B cell (primary cell): ENCODE measurements around the gene DGKQ. TPM values are rescaled to one million over a fixed set of nuclear protein-coding genes. Genes with fewer than 3 reads are reported as not detected.

Source experiments
- ATAC-seq: fragments of 200-7000 bp; cut with Tn5 transposase; one replicate; pipeline ENCODE4 v1.10.0; 2021; ENCODE audit warnings: low read depth, mild to moderate bottlenecking, moderate number of reproducible peaks, moderate library complexity
- CTCF ChIA-PET: fragments of 350-600 bp; sonication (Branson Sonifier 250); formaldehyde crosslinking; loops from one replicate; lab custom pipeline; 2021; ENCODE audit warnings: antibody characterized with exemption, inconsistent platforms; lab: Charles Lee
- POLR2A ChIA-PET: fragments of 350-600 bp; sonication (Branson Sonifier 250); formaldehyde crosslinking; loops from one replicate; lab custom pipeline; 2021; ENCODE audit warnings: antibody characterized with exemption; lab: Charles Lee
- DNase-seq: peaks from one replicate; pipeline ENCODE4 v3.0.0; 2013
- H2AFZ ChIP-seq: 2 replicates; pipeline ENCODE4 v1.6.1; 2012; ENCODE audit warnings: mild to moderate bottlenecking, low read depth, low read length; ENCODE audit not compliant: insufficient read depth, poor library complexity, severe bottlenecking
- H3K27ac ChIP-seq, 2 donors: 1 replicate in 1 of 2; 2 replicates in 1 of 2; pipeline ENCODE4 v1.5.1; 2012 to 2013; ENCODE audit warnings: low read length in 2 of 2, mild to moderate bottlenecking in 2 of 2, moderate library complexity in 1 of 2
- H3K27me3 ChIP-seq, 4 experiments: fragments of 200-600 bp in 1 of 4; sonication (generic) in 1 of 4; replicated peaks in 1 of 4; 1 replicate in 2 of 4; 2 replicates in 2 of 4; pipeline versions ENCODE4 v1.6.1 to v1.7.0; 2013 to 2016; ENCODE audit warnings: low read length in 3 of 4, mild to moderate bottlenecking in 2 of 4, mixed read lengths in 1 of 4, moderate library complexity in 1 of 4; ENCODE audit not compliant: insufficient read depth in 4 of 4, control insufficient read depth in 3 of 4; ENCODE audit errors: control extremely low read depth in 1 of 4
- H3K36me3 ChIP-seq, 2 experiments: replicated peaks in 1 of 2; 1 replicate in 1 of 2; 2 replicates in 1 of 2; pipeline versions ENCODE4 v1.6.1 to v1.7.1; 2013; ENCODE audit warnings: low read length in 1 of 2; ENCODE audit not compliant: insufficient read depth in 2 of 2, control insufficient read depth in 1 of 2; ENCODE audit errors: control extremely low read depth in 1 of 2, extremely low read depth in 1 of 2
- H3K4me1 ChIP-seq, 2 donors: fragments of 200-600 bp in 1 of 2; sonication (generic) in 1 of 2; 1 replicate in 1 of 2; 2 replicates in 1 of 2; pipeline versions ENCODE4 v1.5.1 to v1.6.1; 2013 to 2017; ENCODE audit warnings: low read length in 2 of 2; ENCODE audit not compliant: control insufficient read depth in 2 of 2, insufficient read depth in 2 of 2
- H3K4me2 ChIP-seq: replicated peaks from 2 replicates; pipeline ENCODE3; 2012; ENCODE audit warnings: mild to moderate bottlenecking, low read depth, low read length; ENCODE audit not compliant: poor library complexity, severe bottlenecking
- H3K4me3 ChIP-seq, 5 experiments: fragments of 200-600 bp in 1 of 5; sonication (generic) in 1 of 5; 1 replicate in 3 of 5; 2 replicates in 2 of 5; pipeline versions ENCODE4 v1.5.1 to v1.7.0; 2011 to 2016; ENCODE audit warnings: low read length in 4 of 5, mild to moderate bottlenecking in 4 of 5, low read depth in 2 of 5, control low read depth in 1 of 5, moderate library complexity in 1 of 5; ENCODE audit not compliant: insufficient read depth in 1 of 5; ENCODE audit errors: control extremely low read depth in 1 of 5, extremely low read depth in 1 of 5
- H3K79me2 ChIP-seq: fragments of 200-600 bp; sonication (generic); one replicate; pipeline ENCODE4 v1.6.0; 2016; ENCODE audit warnings: low read length; ENCODE audit not compliant: control insufficient read depth, insufficient read depth
- H3K9ac ChIP-seq: fragments of 200-600 bp; sonication (generic); 2 replicates; pipeline ENCODE4 v1.6.1; 2017; ENCODE audit warnings: mild to moderate bottlenecking, low read length, moderate library complexity
- H3K9me3 ChIP-seq, 3 donors: one replicate each; pipeline versions ENCODE4 v1.6.1 to v1.7.1; 2013; ENCODE audit warnings: low read length in 2 of 3; ENCODE audit not compliant: control insufficient read depth in 2 of 3, insufficient read depth in 1 of 3; ENCODE audit errors: control extremely low read depth in 1 of 3
- H4K20me1 ChIP-seq: 2 replicates; pipeline ENCODE4 v1.6.0; 2012; ENCODE audit warnings: mild to moderate bottlenecking, low read length; ENCODE audit not compliant: insufficient read depth, control insufficient read depth, poor library complexity, severe bottlenecking
- H3K27ac Mint-ChIP-seq: one replicate; pipeline ENCODE4 v1.8.0; 2021; ENCODE audit warnings: mixed read lengths
- H3K27me3 Mint-ChIP-seq: one replicate; pipeline ENCODE4 v1.8.0; 2021; ENCODE audit warnings: mixed read lengths
- H3K4me1 Mint-ChIP-seq: one replicate; pipeline ENCODE4 v1.8.0; 2021; ENCODE audit warnings: mixed read lengths
- H3K4me3 Mint-ChIP-seq: one replicate; pipeline ENCODE4 v1.8.0; 2021; ENCODE audit warnings: mixed read lengths
- H3K9me3 Mint-ChIP-seq: one replicate; pipeline ENCODE4 v1.8.0; 2022; ENCODE audit warnings: mixed read lengths; ENCODE audit not compliant: insufficient read depth
- EZH2 ChIP-seq: IDR thresholded peaks from 2 replicates; pipeline ENCODE4 v1.6.1; 2012; ENCODE audit warnings: borderline replicate concordance, low read depth, mild to moderate bottlenecking, moderate library complexity, low read length; ENCODE audit not compliant: insufficient read depth, poor library complexity, severe bottlenecking
- WGBS: methylation state at CpG from one replicate; pipeline ENCODE4 v1.1.5; 2013; ENCODE audit warnings: missing lambda C conversion rate; ENCODE audit not compliant: insufficient coverage; 5-methylcytosine and 5-hydroxymethylcytosine counted together
- intact Hi-C: fragments of 100-400 bp; cut with micrococcal nuclease; formaldehyde crosslinking; loops from one replicate; pipeline ENCODE4 v1.10.0; 2022
- polyA plus RNA-seq: library from polyadenylated mRNA; depleted of rRNA; stranded (reverse); fragments of >200 nt; gene quantifications from 2 replicates; pipeline ENCODE4 v1.2.3, GENCODE V29; 2012
- total RNA-seq, 2 donors: library from RNA; stranded (reverse); fragments of 120-200 nt in 1 of 2; gene quantifications; 1 replicate in 1 of 2; 2 replicates in 1 of 2; pipeline versions ENCODE4 v1.2.3 to v1.2.4, GENCODE V29; 2013 to 2022
- TF ChIP-seq, protein P1 (sequence below): fragments of 200-600 bp; IDR thresholded peaks from one replicate; pipeline ENCODE4 v1.8.0; 2022; ENCODE audit warnings: antibody characterized with exemption, mild to moderate bottlenecking

DGKQ gene
- total and polyA plus RNA-seq, 2 donors (not counting 1 experiment from before 2014, with no cell fraction given): 22.6 to 30.4 TPM

- WGBS: 90% methylated on average over 22 of the region's 29 CpGs
- Histone ChIP-seq H4K20me1 (no peaks in the 10 kb centered on the region), H3K9me3 (no peaks in the 10 kb centered on the region), H3K27ac (no peak overlapping the region), H3K27me3 (no peaks in the 10 kb centered on the region), H3K4me2 (no peak overlapping the region), H3K4me3 (no peak overlapping the region), H3K4me1 (peaks cover 16 to 28% of the 10 kb centered on the region in 2 donors), H3K36me3 (no peaks in the 10 kb centered on the region), H3K79me2 (no peaks in the 10 kb centered on the region), H3K9ac (no peak overlapping the region), H2AFZ (no peak overlapping the region)
- intact Hi-C loops: no loop called here
- POLR2A ChIA-PET: no interaction called here
- Mint-ChIP-seq H3K9me3 (no peaks in the 10 kb centered on the region), H3K27ac (no peak overlapping the region), H3K4me1 (peaks cover 23% of the 10 kb centered on the region), H3K27me3 (no peaks in the 10 kb centered on the region), H3K4me3 (no peak overlapping the region)
- DNase-seq (no peak), ATAC-seq (no peak)
- CTCF ChIA-PET: no interaction called here
- TF ChIP-seq, protein P1, sequence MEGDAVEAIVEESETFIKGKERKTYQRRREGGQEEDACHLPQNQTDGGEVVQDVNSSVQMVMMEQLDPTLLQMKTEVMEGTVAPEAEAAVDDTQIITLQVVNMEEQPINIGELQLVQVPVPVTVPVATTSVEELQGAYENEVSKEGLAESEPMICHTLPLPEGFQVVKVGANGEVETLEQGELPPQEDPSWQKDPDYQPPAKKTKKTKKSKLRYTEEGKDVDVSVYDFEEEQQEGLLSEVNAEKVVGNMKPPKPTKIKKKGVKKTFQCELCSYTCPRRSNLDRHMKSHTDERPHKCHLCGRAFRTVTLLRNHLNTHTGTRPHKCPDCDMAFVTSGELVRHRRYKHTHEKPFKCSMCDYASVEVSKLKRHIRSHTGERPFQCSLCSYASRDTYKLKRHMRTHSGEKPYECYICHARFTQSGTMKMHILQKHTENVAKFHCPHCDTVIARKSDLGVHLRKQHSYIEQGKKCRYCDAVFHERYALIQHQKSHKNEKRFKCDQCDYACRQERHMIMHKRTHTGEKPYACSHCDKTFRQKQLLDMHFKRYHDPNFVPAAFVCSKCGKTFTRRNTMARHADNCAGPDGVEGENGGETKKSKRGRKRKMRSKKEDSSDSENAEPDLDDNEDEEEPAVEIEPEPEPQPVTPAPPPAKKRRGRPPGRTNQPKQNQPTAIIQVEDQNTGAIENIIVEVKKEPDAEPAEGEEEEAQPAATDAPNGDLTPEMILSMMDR: no peak
- TF ChIP-seq EZH2: no peak
Measured at GRCh38 chr4:1018147-1019020, 45.0 kb upstream of the DGKQ start.

DNA sequence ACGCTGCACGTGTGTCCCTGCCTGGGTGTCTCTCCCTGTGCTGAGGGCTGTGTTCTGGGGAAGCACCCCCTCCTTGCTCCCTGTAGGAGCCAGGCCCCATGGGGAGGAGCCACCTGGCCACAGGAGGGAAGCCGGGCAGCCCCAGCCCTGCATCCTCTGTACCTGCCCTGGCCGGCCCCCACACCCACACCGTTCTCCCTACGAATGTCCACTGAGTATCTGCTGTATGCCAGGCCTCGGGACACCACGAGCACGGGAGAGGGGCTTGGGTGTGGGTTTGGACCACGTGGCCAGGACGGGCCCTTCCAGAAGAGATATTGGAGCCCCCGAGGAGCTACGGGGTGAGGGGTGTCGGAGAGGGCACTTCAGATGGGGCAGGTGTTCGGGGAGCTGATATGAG is 44.3 kb upstream of the DGKQ start:
- DNase-seq: no peak
- peaks cover 18 to 26% of the 10 kb centered on the region in 2 donors for H3K4me1 ChIP-seq
- no peaks in the 10 kb centered on the region for H3K79me2 ChIP-seq
- Mint-ChIP-seq H3K4me3 (no peak overlapping the region), H3K27ac (no peak overlapping the region), H3K27me3 (no peaks in the 10 kb centered on the region), H3K4me1 (peaks cover 24% of the 10 kb centered on the region), H3K9me3 (no peaks in the 10 kb centered on the region)
- 92% methylated on average over 12 of the region's 15 CpGs for WGBS
- H3K4me2 ChIP-seq: no peak overlapping the region
- no peaks in the 10 kb centered on the region for H3K9me3 ChIP-seq
- H3K36me3 ChIP-seq: no peaks in the 10 kb centered on the region
- H3K4me3 ChIP-seq: no peak overlapping the region
- ATAC-seq: no peak
- no peaks in the 10 kb centered on the region for H4K20me1 ChIP-seq
- no peak overlapping the region for H3K27ac ChIP-seq
- no peak overlapping the region for H2AFZ ChIP-seq
- intact Hi-C loops: no loop called here
- no peak for TF ChIP-seq EZH2
- TF ChIP-seq, protein P1: no peak
- no peak overlapping the region for H3K9ac ChIP-seq
- ChIA-PET POLR2A (no interaction called here), CTCF (no interaction called here)
- peaks cover 0 to 3% (median under 1%) of the 10 kb centered on the region in 4 experiments for H3K27me3 ChIP-seq
